Caco-2 (cell line): ENCODE data around the gene STT3A. TPM values are rescaled to one million over a fixed set of nuclear protein-coding genes. Genes with fewer than 3 reads are reported as not detected.

ENCODE experiments used
- BruUV-seq: library from RNA; stranded (reverse); fragments of 400-500 nt; replicated peaks from 2 replicates; lab custom pipeline; 2021; lab: Mats Ljungman, UMichigan
- CTCF ChIA-PET: fragments of 300-600 bp; sonication (Branson Sonifier 250); formaldehyde crosslinking; loops from one replicate; lab custom pipeline; 2022; ENCODE audit warnings: antibody characterized with exemption; lab: Charles Lee
- POLR2A ChIA-PET: fragments of 300-600 bp; sonication (Branson Sonifier 250); formaldehyde crosslinking; loops from one replicate; lab custom pipeline; 2022; ENCODE audit warnings: antibody characterized with exemption; lab: Charles Lee
- DNase-seq, 2 experiments: peaks; one replicate each; pipeline versions ENCODE4 v3.0.0 to v3.0.0-alpha.2; 2020 to 2022
- H3K27me3 ChIP-seq: replicated peaks from 2 replicates; pipeline ENCODE4 v1.6.0; 2011; ENCODE audit warnings: low read length; ENCODE audit not compliant: control insufficient read depth, insufficient read depth
- H3K36me3 ChIP-seq: 2 replicates; pipeline ENCODE4 v1.5.1; 2011; ENCODE audit warnings: low read length; ENCODE audit not compliant: control insufficient read depth, insufficient read depth
- H3K4me1 ChIP-seq: fragments of 250-450 bp; sonication (Bioruptor Pico); 2 replicates; pipeline ENCODE4 v1.5.1; 2020; ENCODE audit warnings: mild to moderate bottlenecking
- H3K4me3 ChIP-seq: 2 replicates; pipeline ENCODE4 v1.5.1; 2011; ENCODE audit warnings: low read depth, mild to moderate bottlenecking, control low read depth, low read length
- H3K9me3 ChIP-seq: fragments of 250-450 bp; sonication (Bioruptor Pico); 2 replicates; pipeline ENCODE4 v1.5.1; 2020; ENCODE audit warnings: mild to moderate bottlenecking, moderate library complexity
- H3K27ac Mint-ChIP-seq: one replicate; pipeline ENCODE4 v1.8.0; 2022; ENCODE audit warnings: mixed read lengths; ENCODE audit not compliant: unreplicated experiment
- H3K27me3 Mint-ChIP-seq: one replicate; pipeline ENCODE4 v1.8.0; 2022; ENCODE audit warnings: mixed read lengths; ENCODE audit not compliant: insufficient read depth, unreplicated experiment
- H3K36me3 Mint-ChIP-seq: one replicate; pipeline ENCODE4 v1.8.0; 2022; ENCODE audit warnings: mild to moderate bottlenecking, mixed read lengths; ENCODE audit not compliant: insufficient read depth, unreplicated experiment
- H3K4me1 Mint-ChIP-seq: one replicate; pipeline ENCODE4 v1.8.0; 2022; ENCODE audit warnings: low read depth, mixed read lengths; ENCODE audit not compliant: unreplicated experiment
- H3K4me3 Mint-ChIP-seq: one replicate; pipeline ENCODE4 v1.8.0; 2022; ENCODE audit warnings: mild to moderate bottlenecking, moderate library complexity, mixed read lengths; ENCODE audit not compliant: unreplicated experiment
- H3K9me3 Mint-ChIP-seq: one replicate; pipeline ENCODE4 v1.8.0; 2022; ENCODE audit warnings: mixed read lengths; ENCODE audit not compliant: unreplicated experiment
- CTCF ChIP-seq, 2 experiments: fragments of 200-600 bp in 1 of 2; IDR thresholded peaks; 1 replicate in 1 of 2; 2 replicates in 1 of 2; pipeline versions ENCODE4 v1.5.1 to v1.8.0; 2011 to 2022; ENCODE audit warnings: antibody characterized with exemption in 1 of 2, control low read depth in 1 of 2, inconsistent platforms in 1 of 2, low read depth in 1 of 2, low read length in 1 of 2, mild to moderate bottlenecking in 1 of 2, moderate library complexity in 1 of 2; ENCODE audit not compliant: insufficient read depth in 1 of 2, severe bottlenecking in 1 of 2, unreplicated experiment in 1 of 2
- intact Hi-C: fragments of 100-400 bp; cut with micrococcal nuclease; formaldehyde crosslinking; loops from one replicate; pipeline ENCODE4 v1.10.0; 2022; ENCODE audit not compliant: unreplicated experiment
- total RNA-seq: library from RNA; stranded (reverse); gene quantifications from 2 replicates; pipeline ENCODE4 v1.2.3, GENCODE V29; 2022

Gene STT3A
- total RNA-seq, 1 experiment from 2014 or later = 517 TPM

DNA sequence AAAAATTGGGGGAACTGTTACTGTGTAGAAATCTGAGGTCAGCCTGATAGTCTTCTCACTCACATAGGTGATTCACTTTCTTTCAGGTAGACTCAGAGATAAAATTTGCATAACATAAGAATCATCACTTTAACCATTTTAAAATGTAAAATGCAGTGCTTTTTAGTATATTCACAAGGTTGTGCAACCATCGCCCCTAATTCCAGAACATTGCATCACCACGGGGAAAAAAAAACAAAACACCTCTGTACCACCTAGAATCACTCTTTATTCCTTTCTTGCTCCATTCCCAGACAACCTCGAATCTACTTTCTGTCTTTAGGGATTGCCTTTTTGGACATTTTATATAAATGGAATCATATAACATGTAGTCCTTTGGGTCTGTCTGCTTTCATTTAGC is 53.2 kb downstream of the STT3A start:
- Mint-ChIP-seq H3K27ac (no peak overlapping the region), H3K9me3 (no peaks in the 10 kb centered on the region), H3K4me1 (no peaks in the 10 kb centered on the region), H3K27me3 (no peaks in the 10 kb centered on the region), H3K36me3 (peaks cover 79% of the 10 kb centered on the region), H3K4me3 (no peak overlapping the region)
- intact Hi-C loops = no loop called here
- DNase-seq = no peak
- no peaks in the 10 kb centered on the region for H3K4me1 ChIP-seq
- no peak for TF ChIP-seq CTCF (IDR thresholded peaks at IDR 0.05; ENCODE audit: insufficient read depth in 1 of 2, low read depth in 1 of 2, low read length in 1 of 2, severe bottlenecking in 1 of 2, unreplicated experiment in 1 of 2)
- no peaks in the 10 kb centered on the region for H3K9me3 ChIP-seq
- no TSS peak for BruUV-seq
- peaks cover 3% of the 10 kb centered on the region for H3K36me3 ChIP-seq
- no peak overlapping the region for H3K4me3 ChIP-seq
- H3K27me3 ChIP-seq = no peaks in the 10 kb centered on the region
- ChIA-PET POLR2A (no interaction called here), CTCF (no interaction called here)

DNA sequence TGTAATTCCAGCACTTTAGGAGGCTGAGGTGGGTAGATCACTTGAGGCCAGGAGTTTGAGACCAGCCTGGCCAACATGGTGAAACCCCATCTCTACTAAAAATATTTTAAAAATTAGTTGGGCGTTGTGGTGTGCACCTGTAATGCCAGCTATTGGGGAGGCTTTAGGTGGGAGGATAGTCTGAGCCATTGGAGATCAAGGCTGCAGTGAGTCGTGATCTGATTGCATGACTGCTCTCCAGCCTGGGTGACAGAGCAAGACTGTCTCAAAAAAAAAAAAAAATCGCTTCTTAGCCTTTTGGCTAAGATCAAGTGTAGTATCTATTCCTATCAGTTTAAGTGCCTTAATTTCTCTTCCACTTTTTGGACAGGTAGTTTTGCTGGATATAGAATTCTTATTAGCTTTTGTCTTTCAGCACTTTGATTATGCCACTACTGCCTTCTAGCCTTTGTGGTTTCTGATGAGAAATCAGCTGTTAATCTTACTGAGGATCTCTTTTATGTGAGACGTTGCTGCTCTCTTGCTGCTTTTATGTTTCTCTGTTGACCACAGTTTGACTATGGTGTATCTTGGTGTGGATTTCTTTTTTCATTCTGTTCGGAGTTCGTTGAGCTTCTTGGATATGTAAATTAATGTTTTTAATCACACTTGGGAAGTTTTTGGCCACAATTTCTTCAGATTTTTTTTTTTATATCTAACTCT is 57.0 kb downstream of the STT3A start:
- CTCF ChIA-PET = no interaction called here
- DNase-seq = no peak
- no peak overlapping the region for H3K4me3 Mint-ChIP-seq
- no peak for TF ChIP-seq CTCF (IDR thresholded peaks at IDR 0.05; ENCODE audit: insufficient read depth in 1 of 2, low read depth in 1 of 2, low read length in 1 of 2, severe bottlenecking in 1 of 2, unreplicated experiment in 1 of 2)
- H3K27me3 Mint-ChIP-seq = no peaks in the 10 kb centered on the region
- H3K36me3 Mint-ChIP-seq = peaks cover 83% of the 10 kb centered on the region
- peaks cover 3% of the 10 kb centered on the region for H3K36me3 ChIP-seq
- H3K4me1 Mint-ChIP-seq = no peaks in the 10 kb centered on the region
- H3K9me3 ChIP-seq = no peaks in the 10 kb centered on the region
- intact Hi-C loops = no loop called here
- H3K27ac Mint-ChIP-seq = no peak overlapping the region
- no peaks in the 10 kb centered on the region for H3K9me3 Mint-ChIP-seq
- H3K27me3 ChIP-seq = no peaks in the 10 kb centered on the region
- H3K4me1 ChIP-seq = no peaks in the 10 kb centered on the region
- BruUV-seq = no TSS peak
- no peak overlapping the region for H3K4me3 ChIP-seq
- POLR2A ChIA-PET = no interaction called here

- no peak for TF ChIP-seq CTCF (IDR thresholded peaks at IDR 0.05; ENCODE audit: insufficient read depth in 1 of 2, low read depth in 1 of 2, low read length in 1 of 2, severe bottlenecking in 1 of 2, unreplicated experiment in 1 of 2)
- intact Hi-C loops = no loop called here
- Mint-ChIP-seq H3K4me3 (no peak overlapping the region), H3K36me3 (peaks cover 93% of the 10 kb centered on the region), H3K4me1 (no peaks in the 10 kb centered on the region), H3K27ac (no peak overlapping the region), H3K9me3 (peaks cover 35% of the 10 kb centered on the region), H3K27me3 (no peaks in the 10 kb centered on the region)
- ChIA-PET CTCF (no interaction called here), POLR2A (no interaction called here)
- no peaks in the 10 kb centered on the region for H3K4me1 ChIP-seq
- no peak overlapping the region for H3K4me3 ChIP-seq
- no TSS peak for BruUV-seq
- H3K27me3 ChIP-seq = no peaks in the 10 kb centered on the region
- DNase-seq = no peak
- peaks cover 2% of the 10 kb centered on the region for H3K36me3 ChIP-seq
- H3K9me3 ChIP-seq = peaks cover 2% of the 10 kb centered on the region
Observed at GRCh38 chr11:125662689-125663088, 70.0 kb downstream of the STT3A start.
